Astrocyte of the hippocampus (primary cell): ENCODE measurements around the gene PHACTR1.
A peak's percentile ranks its signal among the peaks of the same experiment; 100 is the strongest.
"Not testable (repeated sequence)": the region's sequence is repeated elsewhere in the genome, so short reads cannot be mapped to it uniquely, and the experiment has no call there.

Experiments used
- DNase-seq: peaks from one replicate; pipeline ENCODE4 v3.0.0; 2011; ENCODE audit warnings: low read depth, low spot score

Gene PHACTR1

DNA sequence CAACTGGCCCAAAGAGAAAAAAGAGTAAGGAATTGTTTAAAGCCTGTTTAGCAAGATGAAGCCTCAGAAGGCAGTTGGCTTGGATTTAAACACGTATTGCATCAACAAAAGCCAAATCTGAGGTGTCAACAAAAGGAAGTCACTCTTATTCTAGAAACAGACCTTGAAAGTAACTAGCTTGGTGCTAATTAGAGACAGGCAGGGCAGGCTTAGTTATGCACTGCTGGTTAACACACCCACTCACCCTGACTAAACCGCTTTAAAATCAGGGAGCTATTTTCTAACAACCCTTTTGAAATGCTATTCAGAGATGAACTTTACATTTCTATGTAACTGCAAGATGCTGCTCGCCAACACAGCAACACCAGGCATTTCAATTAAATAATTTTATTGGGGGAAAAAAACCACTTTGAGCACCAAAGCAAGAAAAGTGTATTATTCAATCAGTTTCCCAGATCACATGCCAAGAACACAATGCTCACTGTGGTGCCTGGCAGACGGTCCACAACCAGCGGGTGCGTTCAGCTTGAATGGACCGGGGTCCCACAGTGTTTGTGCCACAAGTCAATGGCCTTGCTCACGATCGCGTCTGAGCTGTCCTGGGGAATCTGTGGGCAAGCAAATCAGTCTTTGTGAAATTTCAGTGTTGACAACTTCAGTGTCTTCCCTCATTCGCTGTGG, 588.2 kb downstream of the PHACTR1 start:
- peak; percentile 42 for DNase-seq

GRCh38 chr6:13305288-13305687, 588.7 kb downstream of the PHACTR1 start:
- no peak for DNase-seq

DNA sequence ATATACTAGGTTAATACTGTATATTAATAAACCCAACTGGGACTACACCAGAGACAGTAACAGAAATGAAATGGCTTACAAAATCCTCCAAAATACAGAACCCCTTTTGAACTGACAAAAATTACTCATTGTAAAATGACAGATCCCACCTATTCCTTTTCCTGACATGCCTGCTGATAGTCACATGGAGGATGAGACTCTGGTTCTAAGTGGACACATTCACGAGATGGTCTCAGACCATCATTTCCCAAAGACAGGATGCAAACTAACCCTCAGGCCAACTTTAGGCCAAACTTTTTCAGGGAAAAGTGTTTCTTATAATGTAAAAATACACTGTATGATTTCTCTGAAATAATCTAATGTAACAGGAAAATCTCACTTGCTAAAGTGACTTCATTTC, 589.2 kb downstream of the PHACTR1 start:
- DNase-seq: no peak

- DNase-seq: no peak
Observed at GRCh38 chr6:13307508-13307995, 591.0 kb downstream of the PHACTR1 start.

DNA sequence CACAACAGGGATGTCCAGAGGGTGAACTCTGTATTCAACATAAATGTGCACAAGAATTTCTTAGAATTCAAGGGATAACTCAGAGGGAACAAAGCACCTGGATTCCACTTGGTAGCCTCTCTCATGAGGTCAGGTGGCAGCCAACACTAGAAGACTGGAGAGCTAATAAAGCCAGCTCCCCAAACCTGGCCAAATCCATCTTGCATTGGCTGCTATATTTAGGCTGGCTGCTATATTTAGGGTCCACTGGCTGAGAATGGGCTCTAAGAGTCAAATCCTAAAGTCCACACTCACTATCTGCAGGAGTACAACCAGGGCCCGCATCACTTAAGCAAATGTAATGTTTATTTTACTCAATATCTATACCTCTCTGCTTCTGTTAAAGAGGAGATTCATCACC, 591.8 kb downstream of the PHACTR1 start:
- DNase-seq: no peak

- no peak for DNase-seq
Observed at GRCh38 chr6:13311155-13311554, 594.6 kb downstream of the PHACTR1 start.

GRCh38 chr6:13314806-13315205, 598.2 kb downstream of the PHACTR1 start:
- no peak for DNase-seq

DNA sequence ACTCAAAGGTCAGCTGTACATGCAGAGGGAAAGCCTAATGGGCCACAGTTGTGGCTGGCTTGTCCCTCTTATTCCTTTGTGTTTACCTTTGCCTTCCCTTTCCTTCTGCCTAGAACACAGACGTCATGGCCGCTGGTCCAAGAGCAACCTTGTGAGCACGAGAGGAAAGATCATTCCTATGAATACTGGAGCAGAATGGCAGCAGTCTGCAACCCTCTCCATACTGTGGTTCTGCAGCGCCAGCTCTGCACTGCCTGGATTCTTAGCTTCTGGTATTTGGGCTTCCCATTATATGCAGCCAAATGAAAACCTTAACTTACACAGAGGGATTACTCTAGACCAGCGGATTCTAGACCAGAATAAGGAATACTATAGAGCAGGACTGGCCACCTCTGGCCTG, 599.3 kb downstream of the PHACTR1 start:
- no peak for DNase-seq

DNA sequence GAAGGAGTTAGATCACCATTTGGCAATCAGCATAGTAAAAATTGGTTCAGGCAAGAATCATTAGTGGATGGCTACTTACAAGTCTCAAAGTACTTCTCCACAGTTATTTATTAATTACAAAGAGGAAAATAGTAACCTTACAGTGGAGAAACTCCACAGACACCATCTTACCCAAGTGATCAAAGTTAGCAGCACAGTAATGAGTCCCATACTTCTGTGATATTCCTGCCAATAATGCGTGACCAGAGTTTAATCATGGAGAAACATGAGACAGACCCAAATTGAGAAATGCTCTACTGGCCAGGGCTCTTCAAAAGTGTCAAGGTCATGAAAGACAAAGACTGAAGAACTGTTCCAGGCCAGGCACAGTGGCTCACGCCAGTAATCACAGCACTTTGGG, 602.3 kb downstream of the PHACTR1 start:
- DNase-seq: no peak

GRCh38 chr6:13319891-13320564, 603.5 kb downstream of the PHACTR1 start:
- no peak for DNase-seq

- not testable (repeated sequence) for DNase-seq
Observed at GRCh38 chr6:13326031-13326586, 609.5 kb downstream of the PHACTR1 start.

- no peak for DNase-seq
Observed at GRCh38 chr6:13327691-13328075, 611.1 kb downstream of the PHACTR1 start.

- peak; percentile 98 for DNase-seq
Observed at GRCh38 chr6:13328076-13328874, 611.7 kb downstream of the PHACTR1 start, which contains the start of gene TBC1D7. TBC1D7 (minus strand) TSS chr6:13328537; CDS start chr6:13326898, 1,639 bp downstream.

- DNase-seq: no peak
Observed at GRCh38 chr6:13328875-13329183, 612.3 kb downstream of the PHACTR1 start.

GRCh38 chr6:13331516-13332348, 615.2 kb downstream of the PHACTR1 start:
- DNase-seq: peak; percentile 41

- no peak for DNase-seq
Observed at GRCh38 chr6:13332349-13332706, 615.8 kb downstream of the PHACTR1 start.

DNA sequence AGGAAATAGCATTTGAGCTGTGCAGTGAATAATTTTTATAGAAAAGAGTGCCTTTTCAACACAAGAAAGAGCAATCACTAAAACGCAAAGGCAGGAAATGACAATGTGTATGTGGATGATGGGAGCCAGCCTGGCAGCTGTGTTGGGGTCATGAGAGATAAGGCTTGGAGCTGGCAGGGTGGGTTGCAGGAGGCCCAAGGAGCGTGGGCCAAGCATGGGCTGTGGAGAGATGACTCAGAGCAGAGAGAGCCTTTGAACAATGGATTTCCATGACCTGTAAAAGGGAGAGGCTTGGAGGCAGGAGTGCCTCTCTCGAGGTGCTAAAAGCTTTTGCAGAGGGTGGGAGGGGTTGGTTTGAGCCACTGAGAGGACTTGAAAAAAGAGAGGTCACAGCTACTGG, 618.4 kb downstream of the PHACTR1 start:
- DNase-seq: peak; percentile 45

- DNase-seq: peak; percentile 91
Observed at GRCh38 chr6:13336553-13336952, 620.0 kb downstream of the PHACTR1 start.

DNA sequence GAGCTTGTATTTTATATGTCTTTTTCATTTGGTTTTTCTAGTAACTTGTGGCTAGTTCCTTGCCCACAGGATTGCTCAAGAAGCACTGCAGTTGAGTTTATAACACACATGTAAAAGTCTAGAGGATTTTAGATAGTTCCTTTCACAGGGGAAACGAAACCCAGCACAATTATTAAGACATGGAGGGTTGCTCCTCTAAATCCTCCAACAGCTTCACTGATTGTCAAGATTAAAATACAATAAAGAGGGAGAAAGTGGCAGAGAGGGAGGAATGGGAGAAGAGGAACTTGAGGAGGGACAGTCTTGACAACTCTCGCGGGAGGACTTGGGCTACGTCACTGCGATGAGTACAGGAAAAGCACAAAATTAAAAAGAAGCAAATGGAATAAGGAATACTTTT, 621.5 kb downstream of the PHACTR1 start:
- DNase-seq: no peak
